GM10266 (cell line): ENCODE data around the gene TRIO.

Experiments
- DNase-seq: peaks from one replicate; pipeline ENCODE4 v3.0.0; 2012; ENCODE audit errors: extremely low spot score
- CTCF ChIP-seq: IDR thresholded peaks from 2 replicates; pipeline ENCODE4 v1.5.1; 2012; ENCODE audit warnings: mild to moderate bottlenecking, low read depth; ENCODE audit not compliant: control insufficient read depth, insufficient read depth; ENCODE audit errors: missing control alignments

The TRIO gene

GRCh38 chr5:14257995-14258403 lies 114.9 kb downstream of the TRIO start:
- no peak for TF ChIP-seq CTCF
- DNase-seq: peak; percentile 21

GRCh38 chr5:14258840-14259239 lies 115.7 kb downstream of the TRIO start:
- TF ChIP-seq CTCF: no peak
- DNase-seq: no peak

GRCh38 chr5:14260637-14261036 lies 117.5 kb downstream of the TRIO start:
- no peak for TF ChIP-seq CTCF
- DNase-seq: no peak

- no peak for DNase-seq
- TF ChIP-seq CTCF: no peak
These were observed 118.1 kb downstream of the TRIO start for GRCh38 chr5:14261235-14261634.

- TF ChIP-seq CTCF: no peak
These were observed 118.9 kb downstream of the TRIO start for GRCh38 chr5:14261856-14262611.

GRCh38 chr5:14263113-14263512 lies 120.0 kb downstream of the TRIO start:
- DNase-seq: no peak
- TF ChIP-seq CTCF: no peak

More at GRCh38 chr5:14261856-14262611, 118.9 kb downstream of the TRIO start:
- DNase-seq: no peak

- no peak for TF ChIP-seq CTCF
- DNase-seq: no peak
These were observed 120.6 kb downstream of the TRIO start for GRCh38 chr5:14263699-14264098.
